Activated B cell treated with CpG ODN at 0.5 μM for 24 hours (primary cell): ENCODE measurements around the gene SP3. TPM values are rescaled to one million over a fixed set of nuclear protein-coding genes. Genes with fewer than 3 reads are reported as not detected.

ENCODE experiments used
- ATAC-seq: fragments of 200-7000 bp; cut with Tn5 transposase; one replicate; pipeline ENCODE4 v1.10.0; 2021; ENCODE audit warnings: low read depth, mild to moderate bottlenecking, moderate library complexity
- CTCF ChIA-PET: fragments of 350-600 bp; sonication (Branson Sonifier 250); formaldehyde crosslinking; loops from one replicate; lab custom pipeline; 2021; ENCODE audit warnings: antibody characterized with exemption; lab: Charles Lee
- POLR2A ChIA-PET: fragments of 350-600 bp; sonication (Branson Sonifier 250); formaldehyde crosslinking; loops from one replicate; lab custom pipeline; 2021; ENCODE audit warnings: antibody characterized with exemption; lab: Charles Lee
- DNase-seq: peaks from one replicate; pipeline ENCODE4 v3.0.0; 2022
- H3K27ac Mint-ChIP-seq: one replicate; pipeline ENCODE4 v1.8.0; 2020; ENCODE audit warnings: mixed read lengths
- H3K27me3 Mint-ChIP-seq: one replicate; pipeline ENCODE4 v1.8.0; 2021; ENCODE audit warnings: mixed read lengths
- H3K36me3 Mint-ChIP-seq: one replicate; pipeline ENCODE4 v1.8.0; 2021; ENCODE audit warnings: low read depth, mixed read lengths
- H3K4me1 Mint-ChIP-seq: one replicate; pipeline ENCODE4 v1.8.0; 2021; ENCODE audit warnings: mixed read lengths
- H3K4me3 Mint-ChIP-seq: one replicate; pipeline ENCODE4 v1.8.0; 2020; ENCODE audit warnings: mild to moderate bottlenecking, mixed read lengths
- H3K9me3 Mint-ChIP-seq: one replicate; pipeline ENCODE4 v1.8.0; 2020; ENCODE audit warnings: mixed read lengths
- intact Hi-C: fragments of 100-400 bp; cut with micrococcal nuclease; formaldehyde crosslinking; loops from one replicate; pipeline ENCODE4 v1.15.1; 2024
- total RNA-seq: library from RNA; stranded (reverse); gene quantifications from 2 replicates; pipeline ENCODE4 v1.2.3, GENCODE V29; 2022
- TF ChIP-seq, protein P1 (sequence below): fragments of 200-600 bp; IDR thresholded peaks from one replicate; pipeline ENCODE4 v1.8.0; 2022; ENCODE audit warnings: antibody characterized with exemption, mild to moderate bottlenecking

Gene SP3
- total RNA-seq, 1 donor from 2014 or later, result 139 TPM

DNA sequence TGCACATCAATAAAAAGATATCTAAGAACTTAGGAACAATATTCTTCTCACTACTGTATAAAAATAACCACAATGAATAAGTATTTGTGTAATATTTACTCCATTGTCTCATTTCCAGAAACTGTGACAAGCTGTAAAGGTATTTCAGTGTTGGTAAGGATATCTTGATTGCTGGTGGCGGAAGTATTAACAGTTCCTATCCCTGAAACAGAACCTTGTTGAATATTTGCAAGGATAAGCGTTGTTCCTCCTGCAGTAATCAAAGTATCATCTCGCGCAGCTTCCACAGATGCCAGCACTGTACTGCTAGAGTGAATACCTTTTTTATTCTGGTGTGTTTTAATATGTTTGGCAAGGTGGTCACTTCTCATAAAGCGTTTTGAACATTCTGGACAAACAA is 55.3 kb downstream of the SP3 start:
- no peak overlapping the region for H3K4me3 Mint-ChIP-seq
- TF ChIP-seq, protein P1, sequence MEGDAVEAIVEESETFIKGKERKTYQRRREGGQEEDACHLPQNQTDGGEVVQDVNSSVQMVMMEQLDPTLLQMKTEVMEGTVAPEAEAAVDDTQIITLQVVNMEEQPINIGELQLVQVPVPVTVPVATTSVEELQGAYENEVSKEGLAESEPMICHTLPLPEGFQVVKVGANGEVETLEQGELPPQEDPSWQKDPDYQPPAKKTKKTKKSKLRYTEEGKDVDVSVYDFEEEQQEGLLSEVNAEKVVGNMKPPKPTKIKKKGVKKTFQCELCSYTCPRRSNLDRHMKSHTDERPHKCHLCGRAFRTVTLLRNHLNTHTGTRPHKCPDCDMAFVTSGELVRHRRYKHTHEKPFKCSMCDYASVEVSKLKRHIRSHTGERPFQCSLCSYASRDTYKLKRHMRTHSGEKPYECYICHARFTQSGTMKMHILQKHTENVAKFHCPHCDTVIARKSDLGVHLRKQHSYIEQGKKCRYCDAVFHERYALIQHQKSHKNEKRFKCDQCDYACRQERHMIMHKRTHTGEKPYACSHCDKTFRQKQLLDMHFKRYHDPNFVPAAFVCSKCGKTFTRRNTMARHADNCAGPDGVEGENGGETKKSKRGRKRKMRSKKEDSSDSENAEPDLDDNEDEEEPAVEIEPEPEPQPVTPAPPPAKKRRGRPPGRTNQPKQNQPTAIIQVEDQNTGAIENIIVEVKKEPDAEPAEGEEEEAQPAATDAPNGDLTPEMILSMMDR, result no peak
- H3K27ac Mint-ChIP-seq, result no peak overlapping the region
- H3K27me3 Mint-ChIP-seq, result no peaks in the 10 kb centered on the region
- ChIA-PET CTCF (no interaction called here), POLR2A (no interaction called here)
- intact Hi-C loops, result loop anchor here (5.0 kb wide), 1 partner anchor 32 kb away; no protein-coding TSS in a partner anchor
- DNase-seq, result no peak
- peaks cover 72% of the 10 kb centered on the region for H3K36me3 Mint-ChIP-seq
- ATAC-seq, result no peak
- H3K9me3 Mint-ChIP-seq, result no peaks in the 10 kb centered on the region
- no peaks in the 10 kb centered on the region for H3K4me1 Mint-ChIP-seq

DNA sequence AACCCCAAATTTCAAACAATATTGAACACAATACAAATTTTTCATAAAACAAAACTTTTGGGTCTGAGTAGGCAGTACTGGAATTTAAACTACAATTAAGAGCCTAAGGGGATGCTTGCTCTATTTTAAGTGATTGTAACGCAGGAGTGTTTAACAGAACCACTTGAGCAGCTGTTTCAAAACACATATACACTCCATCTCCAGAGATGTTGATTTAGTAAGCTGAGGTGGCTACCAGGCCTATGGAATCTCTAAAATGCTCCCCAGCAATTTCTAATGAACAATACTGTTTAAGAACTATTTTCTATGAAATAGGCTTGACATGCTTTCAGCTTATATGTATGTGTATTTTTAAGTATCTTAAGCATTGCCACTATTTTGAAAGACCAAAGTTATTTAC is 58.5 kb downstream of the SP3 start:
- H3K27ac Mint-ChIP-seq, result no peak overlapping the region
- CTCF ChIA-PET, result no interaction called here
- no peaks in the 10 kb centered on the region for H3K4me1 Mint-ChIP-seq
- no peaks in the 10 kb centered on the region for H3K9me3 Mint-ChIP-seq
- H3K27me3 Mint-ChIP-seq, result no peaks in the 10 kb centered on the region
- TF ChIP-seq, protein P1, result no peak
- ATAC-seq (no peak), DNase-seq (no peak)
- H3K36me3 Mint-ChIP-seq, result peaks cover 68% of the 10 kb centered on the region
- POLR2A ChIA-PET, result no interaction called here
- intact Hi-C loops, result loop anchor here (5.0 kb wide), 1 partner anchor 36 kb away; no protein-coding TSS in a partner anchor
- no peak overlapping the region for H3K4me3 Mint-ChIP-seq

DNA sequence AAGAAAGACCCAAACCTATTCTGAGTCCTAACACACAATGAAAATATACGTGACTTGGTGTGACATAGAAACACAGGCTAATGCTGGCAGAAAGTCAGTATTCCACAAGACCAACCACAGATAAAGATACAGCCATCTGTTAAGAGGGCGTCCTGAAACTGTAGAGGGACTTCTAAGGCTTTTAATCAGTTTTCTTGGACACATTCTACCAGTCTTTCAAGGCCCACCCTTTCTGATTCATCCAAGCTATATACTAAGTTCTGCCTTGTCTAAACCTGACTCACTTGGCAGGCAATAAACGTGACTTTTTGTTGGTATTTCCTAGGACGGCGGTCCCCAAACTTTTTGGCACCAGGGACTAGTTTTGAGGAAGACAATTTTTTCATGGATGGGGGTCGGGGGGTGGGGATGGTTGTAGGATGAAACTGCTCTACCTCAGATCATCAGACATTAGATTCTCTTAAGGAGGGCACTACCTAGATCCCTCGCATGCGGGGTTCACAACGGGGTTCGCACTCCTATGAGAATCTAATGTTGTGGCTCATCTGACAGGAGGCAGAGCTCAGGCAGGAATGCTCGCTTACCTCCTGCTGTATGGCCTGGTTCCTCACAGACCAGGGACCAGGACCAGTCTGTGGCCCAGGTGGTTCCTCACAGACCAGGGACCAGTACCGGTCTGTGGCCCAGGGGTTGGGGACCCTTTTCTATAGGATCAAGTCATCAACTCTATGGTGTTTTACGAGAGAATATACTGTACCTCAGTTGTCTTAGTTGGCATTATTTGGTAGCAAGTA is 61.4 kb downstream of the SP3 start:
- ATAC-seq, result no peak
- Mint-ChIP-seq H3K4me1 (peaks cover 11% of the 10 kb centered on the region), H3K9me3 (no peaks in the 10 kb centered on the region), H3K27me3 (no peaks in the 10 kb centered on the region), H3K4me3 (no peak overlapping the region), H3K27ac (peak overlapping the region; percentile 31), H3K36me3 (peaks cover 42% of the 10 kb centered on the region)
- TF ChIP-seq, protein P1, result no peak
- no peak for DNase-seq
- POLR2A ChIA-PET, result no interaction called here
- CTCF ChIA-PET, result no interaction called here
- intact Hi-C loops, result no loop called here

DNA sequence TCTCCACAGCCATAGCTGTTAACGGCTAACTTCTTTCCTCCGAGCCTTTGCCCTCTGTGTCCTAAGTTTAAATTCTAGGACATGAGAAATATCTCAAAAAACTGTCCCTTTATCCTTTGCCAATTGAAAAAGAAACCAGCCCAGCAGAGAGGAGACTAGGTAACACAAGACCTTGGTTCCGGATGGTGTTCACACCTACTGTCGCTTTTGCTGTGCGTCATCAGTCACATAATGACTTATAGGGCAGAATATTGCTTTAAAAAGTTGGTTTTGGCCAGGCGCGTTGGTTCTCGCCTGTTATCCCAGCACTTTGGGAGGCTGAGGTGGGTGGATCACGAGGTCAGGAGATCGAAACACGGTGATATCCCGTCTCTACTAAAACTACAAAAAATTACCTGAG is 66.2 kb downstream of the SP3 start:
- peak overlapping the region; percentile 52 for H3K4me3 Mint-ChIP-seq
- intact Hi-C loops, result loop anchor here (1.0 to 5.0 kb wide), 4 partner anchors 25 to 142 kb away; partner anchors contain the start of gene SP3

More for the DNA sequence above, 66.2 kb downstream of the SP3 start:
- ChIA-PET CTCF (interaction anchor here (1.2 kb wide), 1 partner anchor 138 kb away, joined by 3 read pairs; no protein-coding TSS in a partner anchor), POLR2A (interaction anchor here (0.9 kb wide), 1 partner anchor 92 kb away, joined by 3 read pairs; no protein-coding TSS in a partner anchor)
- no peaks in the 10 kb centered on the region for H3K9me3 Mint-ChIP-seq
- DNase-seq (no peak), ATAC-seq (no peak)
- TF ChIP-seq, protein P1, result no peak
- peaks cover 5% of the 10 kb centered on the region for H3K36me3 Mint-ChIP-seq
- H3K27me3 Mint-ChIP-seq, result no peaks in the 10 kb centered on the region
- H3K27ac Mint-ChIP-seq, result peak overlapping the region; percentile 51
- peaks cover 41% of the 10 kb centered on the region for H3K4me1 Mint-ChIP-seq
